GM12878 (cell line): Measurements from ENCODE around the gene PLPP1. TPM values are rescaled to one million over a fixed set of nuclear protein-coding genes. Genes with fewer than 3 reads are reported as not detected.

Source experiments
- ATAC-seq: fragments of 200-7000 bp; cut with Tn5 transposase; 3 replicates; pipeline ENCODE4 v1.9.1; 2020; ENCODE audit warnings: mild to moderate bottlenecking, moderate library complexity
- BruUV-seq: library from RNA; stranded (reverse); fragments of 400-500 nt; replicated peaks from 2 replicates; lab custom pipeline; 2021; lab: Mats Ljungman, UMichigan
- CTCF ChIA-PET: fragments of 300-600 bp; sonication (Branson Sonifier 250); formaldehyde crosslinking; extraction: SDS; loops from one replicate; lab custom pipeline; 2021; ENCODE audit warnings: inconsistent platforms; lab: Yijun Ruan, JAX
- POLR2A ChIA-PET: fragments of 350-600 bp; formaldehyde crosslinking; extraction: SDS; loops from one replicate; lab custom pipeline; 2021; ENCODE audit warnings: inconsistent platforms; lab: Charles Lee
- RAD21 ChIA-PET: fragments of 300-600 bp; sonication (Branson Sonifier 250); formaldehyde crosslinking; loops from one replicate; lab custom pipeline; 2023; ENCODE audit warnings: antibody characterized with exemption; ENCODE audit not compliant: unreplicated experiment; lab: Charles Lee
- SMC1A ChIA-PET: fragments of 300-600 bp; sonication (Branson Sonifier 250); formaldehyde crosslinking; loops from one replicate; lab custom pipeline; 2023; ENCODE audit not compliant: unreplicated experiment, uncharacterized antibody; lab: Charles Lee
- DNase-seq: peaks from one replicate; pipeline ENCODE4 v3.0.0-alpha.2; 2011; ENCODE audit warnings: low read depth, low spot score
- FAIRE-seq: peaks from 3 replicates; lab custom pipeline; 2011; peaks lifted over from hg19 to GRCh38; lab: Jason Lieb, UNC
- H2AFZ ChIP-seq: 2 replicates; pipeline ENCODE4 v1.6.0; 2011; ENCODE audit warnings: low read depth, low read length, control low read depth; ENCODE audit not compliant: control insufficient read depth
- H3K27ac ChIP-seq: 2 replicates; pipeline ENCODE4 v1.5.1; 2011; ENCODE audit warnings: control low read depth; ENCODE audit not compliant: control insufficient read depth, insufficient read depth
- H3K27me3 ChIP-seq, 2 experiments: replicated peaks in 1 of 2; 2 replicates each; pipeline versions ENCODE4 v1.6.0 to v1.6.1; 2011; ENCODE audit warnings: low read length in 1 of 2; ENCODE audit not compliant: control insufficient read depth in 2 of 2, insufficient read depth in 2 of 2
- H3K36me3 ChIP-seq, 2 experiments: 2 replicates each; pipeline ENCODE4 v1.5.1; 2011; ENCODE audit warnings: low read length in 1 of 2; ENCODE audit not compliant: control insufficient read depth in 2 of 2, insufficient read depth in 2 of 2
- H3K4me1 ChIP-seq: 2 replicates; pipeline ENCODE4 v1.6.1; 2011; ENCODE audit warnings: mild to moderate bottlenecking, low read length, moderate library complexity, mixed read lengths; ENCODE audit not compliant: control insufficient read depth, insufficient read depth
- H3K4me2 ChIP-seq: 2 replicates; pipeline ENCODE4 v1.6.0; 2011; ENCODE audit warnings: control low read depth; ENCODE audit not compliant: control insufficient read depth, insufficient read depth
- H3K4me3 ChIP-seq: fragments of 200-600 bp; sonication (generic); 2 replicates; pipeline ENCODE4 v1.5.1; 2016
- H3K79me2 ChIP-seq: 2 replicates; pipeline ENCODE4 v1.6.0; 2011; ENCODE audit warnings: low read length; ENCODE audit not compliant: control insufficient read depth, insufficient read depth
- H3K9ac ChIP-seq: 2 replicates; pipeline ENCODE4 v1.8.0; 2011; ENCODE audit warnings: low read length, control low read depth, mixed read lengths; ENCODE audit not compliant: control insufficient read depth, insufficient read depth
- H3K9me3 ChIP-seq: replicated peaks from 3 replicates; pipeline ENCODE4 v1.5.1; 2011; ENCODE audit warnings: mild to moderate bottlenecking, low read length; ENCODE audit not compliant: control insufficient read depth, insufficient read depth
- H4K20me1 ChIP-seq: 2 replicates; pipeline ENCODE4 v1.6.0; 2011; ENCODE audit not compliant: control insufficient read depth, insufficient read depth
- BMI1 ChIP-seq: fragments of 450-650 bp; IDR thresholded peaks from 2 replicates; pipeline ENCODE4 v1.6.1; 2016; ENCODE audit warnings: mild to moderate bottlenecking, moderate library complexity, borderline replicate concordance
- CHD2 ChIP-seq: IDR thresholded peaks from 2 replicates; pipeline ENCODE4 v1.6.1; 2011; ENCODE audit warnings: low read depth, low read length, improper control_type of control experiment, borderline replicate concordance
- EZH2 ChIP-seq: IDR thresholded peaks from 2 replicates; pipeline ENCODE4 v1.6.1; 2012; ENCODE audit warnings: low read depth, mild to moderate bottlenecking, control low read depth, inconsistent platforms, low read length, borderline replicate concordance; ENCODE audit not compliant: control insufficient read depth
- MTA2 ChIP-seq: fragments of 450-650 bp; IDR thresholded peaks from 2 replicates; pipeline ENCODE4 v1.6.1; 2016; ENCODE audit warnings: low read depth, mild to moderate bottlenecking, moderate library complexity
- MYB ChIP-seq: fragments of 150-350 bp; IDR thresholded peaks from 2 replicates; pipeline ENCODE4 v1.6.1; 2014; ENCODE audit warnings: mild to moderate bottlenecking, low read depth, low read length, borderline replicate concordance
- WGBS: methylation state at CpG from one replicate; pipeline ENCODE4 v1.1.6; 2016; ENCODE audit warnings: low lambda C conversion rate; ENCODE audit not compliant: insufficient replicate concordance, insufficient coverage; ENCODE audit errors: missing lambda C conversion rate; 5-methylcytosine and 5-hydroxymethylcytosine counted together
- in situ Hi-C: fragments of 300-500 bp; cut with MboI; formaldehyde crosslinking; loops from 9 replicates; pipeline ENCODE4 v1.14.3; 2018; ENCODE audit warnings: mixed read lengths
- intact Hi-C: fragments of 100-400 bp; cut with micrococcal nuclease; formaldehyde crosslinking; loops from one replicate; pipeline ENCODE4 v1.14.2; 2022; ENCODE audit not compliant: unreplicated experiment
- polyA plus RNA-seq, 11 experiments: library from polyadenylated mRNA; depleted of rRNA in 4 of 11; unstranded in 6 of 11; stranded (reverse) in 5 of 11; fragments of >200 nt; fragmentation: Nextera tagmentation in 4 of 11; fragmentation: Illumina TruSeq in 1 of 11; extraction: Ambion mirVana in 4 of 11; extraction: Trizol in 1 of 11; gene quantifications; 1 replicate in 1 of 11; 2 replicates in 10 of 11; pipeline versions ENCODE4 v1.2.1 to v1.2.3, GENCODE V29; 2011 to 2016; ENCODE audit warnings: inconsistent platforms in 2 of 11, missing spikeins in 2 of 11, low read depth in 1 of 11
- total RNA-seq, 4 experiments: library from RNA; depleted of rRNA in 3 of 4; stranded (reverse); fragments of >200 nt in 3 of 4; fragmentation: Illumina TruSeq in 1 of 4; extraction: Trizol in 1 of 4; gene quantifications; 2 replicates each; pipeline versions ENCODE4 v1.2.1 to v1.2.3, GENCODE V29; 2013 to 2021
- TF ChIP-seq, protein P1 (sequence below): IDR thresholded peaks from 2 replicates; pipeline ENCODE4 v1.6.1; 2011; ENCODE audit warnings: low read depth, mild to moderate bottlenecking, low read length, moderate library complexity, borderline replicate concordance; ENCODE audit errors: extremely low read depth
- TF ChIP-seq, protein P2 (sequence below), 3 experiments: IDR thresholded peaks in 2 of 3; conservative IDR thresholded peaks in 1 of 3; 2 replicates each; pipeline ENCODE4 v1.5.1; 2011; ENCODE audit warnings: low read depth in 3 of 3, low read length in 3 of 3, mild to moderate bottlenecking in 3 of 3, control low read depth in 2 of 3, moderate library complexity in 2 of 3, inconsistent platforms in 1 of 3, mixed read lengths in 1 of 3; ENCODE audit not compliant: control insufficient read depth in 2 of 3, insufficient read depth in 1 of 3; ENCODE audit errors: extremely low read depth in 1 of 3

PLPP1 gene
- total and polyA plus RNA-seq, 10 of the 15 experiments (the other 5 are each of a cell fraction or from before 2014, with no cell fraction given) = 3.0 to 11.3 (median 8.1) TPM

DNA sequence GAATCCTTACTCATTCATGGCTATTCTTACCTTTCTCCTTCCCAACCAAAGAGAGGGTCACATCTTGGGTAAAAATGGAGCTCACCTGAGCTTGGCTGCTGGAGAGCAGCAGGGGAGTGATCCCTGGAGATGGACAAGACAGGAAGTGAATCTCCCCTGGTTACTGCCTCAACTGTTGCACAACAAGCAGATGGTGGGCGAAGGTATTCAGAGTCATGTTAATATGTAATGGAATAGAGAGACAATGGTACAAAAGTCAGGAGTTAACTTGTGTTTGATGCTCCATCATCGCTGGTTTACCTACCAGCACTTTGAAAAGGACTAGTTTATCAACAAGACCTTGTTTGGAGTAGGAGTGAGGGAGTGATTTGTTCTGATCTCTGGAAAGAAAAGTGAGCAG is 13.0 kb upstream of the PLPP1 start (continued):
- TF ChIP-seq CHD2 (no peak), BMI1 (no peak), EZH2 (no peak), MTA2 (no peak)
- TF ChIP-seq, protein P1, sequence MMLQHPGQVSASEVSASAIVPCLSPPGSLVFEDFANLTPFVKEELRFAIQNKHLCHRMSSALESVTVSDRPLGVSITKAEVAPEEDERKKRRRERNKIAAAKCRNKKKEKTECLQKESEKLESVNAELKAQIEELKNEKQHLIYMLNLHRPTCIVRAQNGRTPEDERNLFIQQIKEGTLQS = no peak
- TF ChIP-seq, all 136 proteins: peak for 0

DNA sequence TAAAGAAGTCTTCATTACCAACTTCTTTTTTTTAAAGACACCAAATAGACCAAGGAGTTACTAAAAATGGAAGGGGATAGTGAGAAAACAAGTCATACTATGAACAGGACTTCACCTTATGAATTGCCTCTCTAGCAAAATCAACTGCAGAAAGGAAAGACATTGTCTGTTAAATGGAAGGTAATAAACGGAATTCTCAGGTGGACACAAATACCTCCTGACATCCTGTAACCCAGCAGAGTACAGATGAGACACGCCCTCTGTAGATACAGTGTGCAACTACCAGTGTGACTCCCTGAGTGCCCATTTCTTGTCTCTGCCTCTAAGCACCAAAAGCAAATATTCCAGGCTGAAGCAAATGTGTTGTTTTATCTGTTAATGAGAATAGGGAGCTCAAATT is 12.2 kb upstream of the PLPP1 start:
- no TSS peak for BruUV-seq
- RAD21 ChIA-PET = no interaction called here

More for the DNA sequence above, 12.2 kb upstream of the PLPP1 start:
- intact Hi-C loops (no loop called here), in situ Hi-C loops (no loop called here)
- no peak overlapping the region for H3K27ac ChIP-seq
- H3K79me2 ChIP-seq = no peaks in the 10 kb centered on the region
- H3K9me3 ChIP-seq = no peaks in the 10 kb centered on the region
- FAIRE-seq (no peak), DNase-seq (no peak), ATAC-seq (peak; percentile 73)
- CTCF ChIA-PET = interaction anchor here (0.9 to 1.3 kb wide), 2 partner anchors 37 to 145 kb away, joined by 3 to 5 read pairs; no protein-coding TSS in a partner anchor
- no peak overlapping the region for H2AFZ ChIP-seq
- no peaks in the 10 kb centered on the region for H3K27me3 ChIP-seq
- H4K20me1 ChIP-seq = no peaks in the 10 kb centered on the region
- WGBS = 0% methylated on average over 2 of the region's 2 CpGs
- H3K36me3 ChIP-seq = no peaks in the 10 kb centered on the region
- no peak overlapping the region for H3K4me2 ChIP-seq
- SMC1A ChIA-PET = interaction anchor here (1.2 kb wide), 1 partner anchor 9 kb away, joined by 6 read pairs; no protein-coding TSS in a partner anchor
- no peaks in the 10 kb centered on the region for H3K4me1 ChIP-seq
- H3K9ac ChIP-seq = no peak overlapping the region
- POLR2A ChIA-PET = no interaction called here
- H3K4me3 ChIP-seq = no peak overlapping the region
- no peak for TF ChIP-seq MYB
- TF ChIP-seq, protein P2, sequence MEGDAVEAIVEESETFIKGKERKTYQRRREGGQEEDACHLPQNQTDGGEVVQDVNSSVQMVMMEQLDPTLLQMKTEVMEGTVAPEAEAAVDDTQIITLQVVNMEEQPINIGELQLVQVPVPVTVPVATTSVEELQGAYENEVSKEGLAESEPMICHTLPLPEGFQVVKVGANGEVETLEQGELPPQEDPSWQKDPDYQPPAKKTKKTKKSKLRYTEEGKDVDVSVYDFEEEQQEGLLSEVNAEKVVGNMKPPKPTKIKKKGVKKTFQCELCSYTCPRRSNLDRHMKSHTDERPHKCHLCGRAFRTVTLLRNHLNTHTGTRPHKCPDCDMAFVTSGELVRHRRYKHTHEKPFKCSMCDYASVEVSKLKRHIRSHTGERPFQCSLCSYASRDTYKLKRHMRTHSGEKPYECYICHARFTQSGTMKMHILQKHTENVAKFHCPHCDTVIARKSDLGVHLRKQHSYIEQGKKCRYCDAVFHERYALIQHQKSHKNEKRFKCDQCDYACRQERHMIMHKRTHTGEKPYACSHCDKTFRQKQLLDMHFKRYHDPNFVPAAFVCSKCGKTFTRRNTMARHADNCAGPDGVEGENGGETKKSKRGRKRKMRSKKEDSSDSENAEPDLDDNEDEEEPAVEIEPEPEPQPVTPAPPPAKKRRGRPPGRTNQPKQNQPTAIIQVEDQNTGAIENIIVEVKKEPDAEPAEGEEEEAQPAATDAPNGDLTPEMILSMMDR (IDR thresholded peaks at IDR 0.05 in 2 of 3, conservative IDR thresholded peaks at IDR 0.05 in 1 of 3; ENCODE audit: control insufficient read depth in 2 of 3, extremely low read depth in 1 of 3, insufficient read depth in 1 of 3, low read depth in 3 of 3, low read length in 3 of 3) = peak in 2 of 3 experiments; percentile 3 to 9; a peak in 2 of 6 replicates
